GM12878 (cell line): ENCODE data around the gene ARHGAP21. TPM values are rescaled to one million over a fixed set of nuclear protein-coding genes. Genes with fewer than 3 reads are reported as not detected.
"Not testable (repeated sequence)": the region's sequence is repeated elsewhere in the genome, so short reads cannot be mapped to it uniquely, and the experiment has no call there.

Experiments used
- ATAC-seq: fragments of 200-7000 bp; cut with Tn5 transposase; 3 replicates; pipeline ENCODE4 v1.9.1; 2020; ENCODE audit warnings: mild to moderate bottlenecking, moderate library complexity
- BruUV-seq: library from RNA; stranded (reverse); fragments of 400-500 nt; replicated peaks from 2 replicates; lab custom pipeline; 2021; lab: Mats Ljungman, UMichigan
- CTCF ChIA-PET: fragments of 300-600 bp; sonication (Branson Sonifier 250); formaldehyde crosslinking; extraction: SDS; loops from one replicate; lab custom pipeline; 2021; ENCODE audit warnings: inconsistent platforms; lab: Yijun Ruan, JAX
- POLR2A ChIA-PET: fragments of 350-600 bp; formaldehyde crosslinking; extraction: SDS; loops from one replicate; lab custom pipeline; 2021; ENCODE audit warnings: inconsistent platforms; lab: Charles Lee
- RAD21 ChIA-PET: fragments of 300-600 bp; sonication (Branson Sonifier 250); formaldehyde crosslinking; loops from one replicate; lab custom pipeline; 2023; ENCODE audit warnings: antibody characterized with exemption; ENCODE audit not compliant: unreplicated experiment; lab: Charles Lee
- SMC1A ChIA-PET: fragments of 300-600 bp; sonication (Branson Sonifier 250); formaldehyde crosslinking; loops from one replicate; lab custom pipeline; 2023; ENCODE audit not compliant: unreplicated experiment, uncharacterized antibody; lab: Charles Lee
- DNase-seq: peaks from one replicate; pipeline ENCODE4 v3.0.0-alpha.2; 2011; ENCODE audit warnings: low read depth, low spot score
- FAIRE-seq: peaks from 3 replicates; lab custom pipeline; 2011; peaks lifted over from hg19 to GRCh38; lab: Jason Lieb, UNC
- H2AFZ ChIP-seq: 2 replicates; pipeline ENCODE4 v1.6.0; 2011; ENCODE audit warnings: low read depth, low read length, control low read depth; ENCODE audit not compliant: control insufficient read depth
- H3K27ac ChIP-seq: 2 replicates; pipeline ENCODE4 v1.5.1; 2011; ENCODE audit warnings: control low read depth; ENCODE audit not compliant: control insufficient read depth, insufficient read depth
- H3K27me3 ChIP-seq, 2 experiments: replicated peaks in 1 of 2; 2 replicates each; pipeline versions ENCODE4 v1.6.0 to v1.6.1; 2011; ENCODE audit warnings: low read length in 1 of 2; ENCODE audit not compliant: control insufficient read depth in 2 of 2, insufficient read depth in 2 of 2
- H3K36me3 ChIP-seq, 2 experiments: 2 replicates each; pipeline ENCODE4 v1.5.1; 2011; ENCODE audit warnings: low read length in 1 of 2; ENCODE audit not compliant: control insufficient read depth in 2 of 2, insufficient read depth in 2 of 2
- H3K4me1 ChIP-seq: 2 replicates; pipeline ENCODE4 v1.6.1; 2011; ENCODE audit warnings: mild to moderate bottlenecking, low read length, moderate library complexity, mixed read lengths; ENCODE audit not compliant: control insufficient read depth, insufficient read depth
- H3K4me2 ChIP-seq: 2 replicates; pipeline ENCODE4 v1.6.0; 2011; ENCODE audit warnings: control low read depth; ENCODE audit not compliant: control insufficient read depth, insufficient read depth
- H3K4me3 ChIP-seq: fragments of 200-600 bp; sonication (generic); 2 replicates; pipeline ENCODE4 v1.5.1; 2016
- H3K79me2 ChIP-seq: 2 replicates; pipeline ENCODE4 v1.6.0; 2011; ENCODE audit warnings: low read length; ENCODE audit not compliant: control insufficient read depth, insufficient read depth
- H3K9ac ChIP-seq: 2 replicates; pipeline ENCODE4 v1.8.0; 2011; ENCODE audit warnings: low read length, control low read depth, mixed read lengths; ENCODE audit not compliant: control insufficient read depth, insufficient read depth
- H3K9me3 ChIP-seq: replicated peaks from 3 replicates; pipeline ENCODE4 v1.5.1; 2011; ENCODE audit warnings: mild to moderate bottlenecking, low read length; ENCODE audit not compliant: control insufficient read depth, insufficient read depth
- H4K20me1 ChIP-seq: 2 replicates; pipeline ENCODE4 v1.6.0; 2011; ENCODE audit not compliant: control insufficient read depth, insufficient read depth
- ASH2L ChIP-seq: fragments of 300-600, 200-600 bp; sonication (generic); IDR thresholded peaks from 2 replicates; pipeline ENCODE4 v1.6.1; 2017; ENCODE audit warnings: low read depth, mild to moderate bottlenecking, borderline replicate concordance
- BHLHE40 ChIP-seq, 2 experiments: fragments of 450-650 bp in 1 of 2; IDR thresholded peaks; 2 replicates each; pipeline ENCODE4 v1.6.1; 2011 to 2017; ENCODE audit warnings: low read depth in 2 of 2, borderline replicate concordance in 1 of 2, improper control_type of control experiment in 1 of 2, low read length in 1 of 2, mild to moderate bottlenecking in 1 of 2
- CBX5 ChIP-seq: sonication (generic); IDR thresholded peaks from 2 replicates; pipeline ENCODE4 v1.6.1; 2016; ENCODE audit warnings: low read depth, moderate library complexity, mild to moderate bottlenecking, inconsistent platforms
- CHD1 ChIP-seq: IDR thresholded peaks from 2 replicates; pipeline ENCODE4 v1.6.1; 2012; ENCODE audit warnings: low read depth, low read length, improper control_type of control experiment
- CHD2 ChIP-seq: IDR thresholded peaks from 2 replicates; pipeline ENCODE4 v1.6.1; 2011; ENCODE audit warnings: low read depth, low read length, improper control_type of control experiment, borderline replicate concordance
- ESRRA ChIP-seq: IDR thresholded peaks from 2 replicates; pipeline ENCODE4 v1.6.1; 2012; ENCODE audit warnings: mild to moderate bottlenecking, low read length, improper control_type of control experiment
- HDAC6 ChIP-seq: fragments of 200-600 bp; sonication (generic); IDR thresholded peaks from one replicate; pipeline ENCODE4 v1.8.0; 2017; ENCODE audit warnings: antibody characterized with exemption; ENCODE audit not compliant: unreplicated experiment
- IKZF1 ChIP-seq: fragments of 450-650 bp; conservative IDR thresholded peaks from 2 replicates; pipeline ENCODE4 v1.6.1; 2017; ENCODE audit warnings: antibody characterized with exemption, mild to moderate bottlenecking
- IRF3 ChIP-seq: fragments of 450-650 bp; IDR thresholded peaks from 2 replicates; pipeline ENCODE4 v1.6.1; 2014; ENCODE audit warnings: mild to moderate bottlenecking
- MTA3 ChIP-seq: IDR thresholded peaks from 2 replicates; pipeline ENCODE4 v1.6.1; 2012; ENCODE audit warnings: low read length, inconsistent platforms, borderline replicate concordance
- PAX5 ChIP-seq: IDR thresholded peaks from 2 replicates; pipeline ENCODE4 v1.6.1; 2011; ENCODE audit warnings: low read depth, low read length, borderline replicate concordance
- RCOR1 ChIP-seq: conservative IDR thresholded peaks from 2 replicates; pipeline ENCODE4 v1.6.1; 2012; ENCODE audit warnings: low read depth, low read length, improper control_type of control experiment
- TAF1 ChIP-seq: IDR thresholded peaks from 2 replicates; pipeline ENCODE4 v1.6.1; 2011; ENCODE audit warnings: mild to moderate bottlenecking, low read depth, low read length, borderline replicate concordance
- ZBED1 ChIP-seq: IDR thresholded peaks from 2 replicates; pipeline ENCODE4 v1.6.1; 2016; ENCODE audit warnings: borderline replicate concordance
- WGBS: methylation state at CpG from one replicate; pipeline ENCODE4 v1.1.6; 2016; ENCODE audit warnings: low lambda C conversion rate; ENCODE audit not compliant: insufficient replicate concordance, insufficient coverage; ENCODE audit errors: missing lambda C conversion rate; 5-methylcytosine and 5-hydroxymethylcytosine counted together
- in situ Hi-C: fragments of 300-500 bp; cut with MboI; formaldehyde crosslinking; loops from 9 replicates; pipeline ENCODE4 v1.14.3; 2018; ENCODE audit warnings: mixed read lengths
- intact Hi-C: fragments of 100-400 bp; cut with micrococcal nuclease; formaldehyde crosslinking; loops from one replicate; pipeline ENCODE4 v1.14.2; 2022; ENCODE audit not compliant: unreplicated experiment
- polyA plus RNA-seq, 11 experiments: library from polyadenylated mRNA; depleted of rRNA in 4 of 11; unstranded in 6 of 11; stranded (reverse) in 5 of 11; fragments of >200 nt; fragmentation: Nextera tagmentation in 4 of 11; fragmentation: Illumina TruSeq in 1 of 11; extraction: Ambion mirVana in 4 of 11; extraction: Trizol in 1 of 11; gene quantifications; 1 replicate in 1 of 11; 2 replicates in 10 of 11; pipeline versions ENCODE4 v1.2.1 to v1.2.3, GENCODE V29; 2011 to 2016; ENCODE audit warnings: inconsistent platforms in 2 of 11, missing spikeins in 2 of 11, low read depth in 1 of 11
- total RNA-seq, 4 experiments: library from RNA; depleted of rRNA in 3 of 4; stranded (reverse); fragments of >200 nt in 3 of 4; fragmentation: Illumina TruSeq in 1 of 4; extraction: Trizol in 1 of 4; gene quantifications; 2 replicates each; pipeline versions ENCODE4 v1.2.1 to v1.2.3, GENCODE V29; 2013 to 2021

The ARHGAP21 gene
- total and polyA plus RNA-seq, 10 of the 15 experiments (the other 5 are each of a cell fraction or from before 2014, with no cell fraction given): 11.7 to 103 (median 37.6) TPM

- SMC1A ChIA-PET, FAIRE-seq, DNase-seq, H3K9me3 ChIP-seq, intact Hi-C loops, ATAC-seq, H4K20me1 ChIP-seq, in situ Hi-C loops, POLR2A ChIA-PET, H3K4me1 ChIP-seq, H3K79me2 ChIP-seq, RAD21 ChIA-PET, BruUV-seq, H3K4me3 ChIP-seq, CTCF ChIA-PET, H3K36me3 ChIP-seq, H3K27ac ChIP-seq, H3K4me2 ChIP-seq, H3K27me3 ChIP-seq, H3K9ac ChIP-seq, H2AFZ ChIP-seq: not testable (repeated sequence)
- WGBS: no CpG with 5 or more reads among the region's 33 CpGs
Observed at GRCh38 chr10:24656326-24656725, 67.4 kb downstream of the ARHGAP21 start.

- ChIA-PET POLR2A (interaction anchor here (0.5 to 1.2 kb wide), 2 partner anchors 9 to 234 kb away, joined by 5 to 6 read pairs; no protein-coding TSS in a partner anchor), RAD21 (interaction anchor here (0.6 to 2.3 kb wide), 11 partner anchors 9 to 428 kb away, joined by 3 to 11 read pairs (median 5); partner anchors contain the start of gene ARHGAP21), SMC1A (interaction anchor here (0.7 to 2.3 kb wide), 12 partner anchors 9 to 297 kb away, joined by 3 to 13 read pairs (median 5); partner anchors contain the start of gene ARHGAP21), CTCF (interaction anchor here (0.8 to 1.4 kb wide), 6 partner anchors 10 to 299 kb away, joined by 3 to 5 read pairs (median 3); no protein-coding TSS in a partner anchor)
- peak overlapping the region; percentile 85 for H3K4me2 ChIP-seq
- intact Hi-C loops (loop anchor here (1.0 to 5.0 kb wide), 4 partner anchors 50 to 295 kb away; no protein-coding TSS in a partner anchor), in situ Hi-C loops (no loop called here)
- H3K27ac ChIP-seq: peak overlapping the region; percentile 76
- peak overlapping the region; percentile 29; the same call in 1 of the 2 replicates for H3K9ac ChIP-seq
- WGBS: 0% methylated on average over 4 of the region's 4 CpGs
- DNase-seq (peak; percentile 62), FAIRE-seq (peak; percentile 92), ATAC-seq (peak; percentile 93)
- H3K79me2 ChIP-seq: no peaks in the 10 kb centered on the region
- H3K36me3 ChIP-seq: peaks cover 0 to 2% of the 10 kb centered on the region in 2 experiments; a peak in 1 of 4 replicates
- no peaks in the 10 kb centered on the region for H3K27me3 ChIP-seq
- H4K20me1 ChIP-seq: no peaks in the 10 kb centered on the region
- H3K4me3 ChIP-seq: peak overlapping the region; percentile 46
- no peaks in the 10 kb centered on the region for H3K9me3 ChIP-seq
- H2AFZ ChIP-seq: peak overlapping the region; percentile 19
- BruUV-seq: no TSS peak
- peaks cover 15% of the 10 kb centered on the region for H3K4me1 ChIP-seq
- peak; percentile 85; the same call in 1 of the 2 replicates for TF ChIP-seq CBX5
- no peak for TF ChIP-seq BHLHE40 (IDR thresholded peaks at IDR 0.05; ENCODE audit: borderline replicate concordance in 1 of 2, low read depth in 2 of 2, low read length in 1 of 2)
- TF ChIP-seq RCOR1: no peak
- no peak for TF ChIP-seq MTA3
- 0 out of 2 replicates have a peak, but pooled peaks have one; percentile 30 for TF ChIP-seq CHD2
- no peak for TF ChIP-seq CHD1
- TF ChIP-seq TAF1: no peak
- TF ChIP-seq ESRRA: no peak
- TF ChIP-seq IKZF1: peak; percentile 42; the same call in 1 of the 2 replicates
- no peak for TF ChIP-seq IRF3
- peak; percentile 53 for TF ChIP-seq ZBED1
- peak; percentile 88; the same call in 1 of the 2 replicates for TF ChIP-seq ASH2L
- TF ChIP-seq PAX5: no peak
- TF ChIP-seq HDAC6: no peak
Observed at GRCh38 chr10:24652381-24652957, 71.2 kb downstream of the ARHGAP21 start.
